Endothelial cell (in vitro differentiated cells): ENCODE data around the gene C19orf18. TPM values are rescaled to one million over a fixed set of nuclear protein-coding genes. Genes with fewer than 3 reads are reported as not detected.

Experiments used
- DNase-seq: peaks from one replicate; pipeline ENCODE4 v3.0.0; 2021; ENCODE audit warnings: low spot score
- H3K27ac Mint-ChIP-seq: one replicate; pipeline ENCODE4 v1.8.0; 2021; ENCODE audit warnings: mixed read lengths, inconsistent platforms; ENCODE audit not compliant: unreplicated experiment
- H3K27me3 Mint-ChIP-seq: one replicate; pipeline ENCODE4 v1.8.0; 2021; ENCODE audit warnings: mild to moderate bottlenecking, moderate library complexity, mixed read lengths, inconsistent platforms; ENCODE audit not compliant: unreplicated experiment
- H3K36me3 Mint-ChIP-seq: one replicate; pipeline ENCODE4 v1.8.0; 2021; ENCODE audit warnings: mild to moderate bottlenecking, low read depth, mixed read lengths, inconsistent platforms; ENCODE audit not compliant: unreplicated experiment
- H3K4me1 Mint-ChIP-seq: one replicate; pipeline ENCODE4 v1.8.0; 2021; ENCODE audit warnings: mild to moderate bottlenecking, mixed read lengths, inconsistent platforms; ENCODE audit not compliant: unreplicated experiment
- H3K4me3 Mint-ChIP-seq: one replicate; pipeline ENCODE4 v1.8.0; 2021; ENCODE audit warnings: mild to moderate bottlenecking, mixed read lengths, inconsistent platforms; ENCODE audit not compliant: unreplicated experiment
- H3K9me3 Mint-ChIP-seq: one replicate; pipeline ENCODE4 v1.8.0; 2021; ENCODE audit warnings: mixed read lengths, inconsistent platforms; ENCODE audit not compliant: unreplicated experiment
- CTCF ChIP-seq: fragments of 200-600 bp; sonication (generic); IDR thresholded peaks from one replicate; pipeline ENCODE4 v1.5.0; 2021; ENCODE audit warnings: antibody characterized with exemption; ENCODE audit not compliant: unreplicated experiment
- total RNA-seq: library from RNA; stranded (reverse); fragmentation: NEBNext Ultra II Directional; extraction: Animal tissue kit (Norgen Biotek cat#: 25700); gene quantifications from one replicate; pipeline ENCODE4 v1.2.1, GENCODE V29; 2021; ENCODE audit not compliant: unreplicated experiment

The C19orf18 gene
- total RNA-seq, 1 donor from 2014 or later = 1.8 TPM

DNA sequence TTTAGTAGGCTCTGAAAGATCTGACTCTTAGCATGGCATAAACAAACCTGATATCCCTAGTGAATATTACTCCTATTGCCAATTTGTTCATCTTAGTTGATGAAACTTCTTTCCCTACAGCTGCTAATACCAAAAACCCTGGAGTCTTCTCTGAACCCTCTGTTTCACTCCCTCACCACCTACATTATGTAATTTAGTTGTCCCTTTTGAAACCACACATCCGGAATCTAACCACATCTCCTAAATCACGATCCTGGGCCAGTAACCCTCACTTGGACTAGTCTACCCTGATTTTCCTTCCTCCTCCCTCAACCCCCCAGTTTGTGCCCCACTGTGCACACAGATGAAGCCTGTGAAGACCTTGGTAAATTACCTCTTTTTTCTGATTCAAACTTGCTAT, 28.0 kb downstream of the C19orf18 start:
- Mint-ChIP-seq H3K36me3 (peaks cover 52% of the 10 kb centered on the region), H3K9me3 (peaks cover 24% of the 10 kb centered on the region), H3K4me1 (peaks cover 10% of the 10 kb centered on the region), H3K27me3 (peaks cover 17% of the 10 kb centered on the region), H3K27ac (peak overlapping the region; percentile 39), H3K4me3 (peak overlapping the region; percentile 88)
- DNase-seq = no peak
- TF ChIP-seq CTCF = no peak

DNA sequence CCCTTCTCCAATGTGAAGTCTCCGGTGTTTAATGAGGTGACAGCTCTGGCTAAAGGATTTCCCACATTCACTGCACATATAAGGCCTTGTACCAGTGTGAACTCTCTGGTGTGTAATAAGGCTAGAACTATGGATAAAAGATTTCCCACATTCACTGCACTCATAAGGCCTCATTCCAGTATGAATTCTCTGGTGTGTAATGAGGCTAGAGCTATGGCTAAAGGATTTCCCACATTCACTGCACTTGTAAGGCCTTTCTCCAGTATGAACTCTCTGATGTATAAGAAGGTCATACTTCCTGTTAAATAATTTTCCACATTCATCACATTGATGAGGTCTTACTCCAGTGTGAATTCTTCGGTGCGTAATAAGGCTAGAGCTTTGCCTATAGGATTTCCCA, 32.7 kb downstream of the C19orf18 start:
- Mint-ChIP-seq H3K4me1 (peaks cover 7% of the 10 kb centered on the region), H3K4me3 (peak overlapping the region; percentile 73), H3K36me3 (peaks cover 61% of the 10 kb centered on the region), H3K9me3 (peaks cover 14% of the 10 kb centered on the region), H3K27me3 (peaks cover 14% of the 10 kb centered on the region), H3K27ac (no peak overlapping the region)
- no peak for TF ChIP-seq CTCF
- DNase-seq = no peak

DNA sequence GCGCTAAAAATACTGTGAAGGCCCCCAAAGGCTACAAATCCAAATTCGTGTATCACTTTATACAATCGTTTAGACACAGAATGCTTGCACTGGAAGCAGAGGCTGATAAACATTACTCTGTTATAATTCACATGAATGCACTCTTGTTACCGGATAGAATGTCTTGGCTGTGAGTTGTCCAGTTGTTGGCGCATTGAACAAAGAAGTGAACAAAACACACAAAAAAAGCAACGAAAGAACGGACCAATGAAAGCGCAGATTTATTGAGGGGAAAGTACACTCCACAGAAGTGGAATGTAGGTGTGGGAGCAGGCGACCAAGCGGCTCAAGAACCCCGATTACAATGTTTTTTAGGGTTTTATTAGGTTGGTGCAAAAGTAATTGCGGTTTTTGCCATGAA, 38.6 kb downstream of the C19orf18 start:
- Mint-ChIP-seq H3K27ac (no peak overlapping the region), H3K9me3 (no peaks in the 10 kb centered on the region), H3K4me1 (peaks cover 11% of the 10 kb centered on the region), H3K36me3 (peaks cover 37% of the 10 kb centered on the region), H3K27me3 (no peaks in the 10 kb centered on the region), H3K4me3 (peak overlapping the region; percentile 98)
- no peak for DNase-seq
- no peak for TF ChIP-seq CTCF

DNA sequence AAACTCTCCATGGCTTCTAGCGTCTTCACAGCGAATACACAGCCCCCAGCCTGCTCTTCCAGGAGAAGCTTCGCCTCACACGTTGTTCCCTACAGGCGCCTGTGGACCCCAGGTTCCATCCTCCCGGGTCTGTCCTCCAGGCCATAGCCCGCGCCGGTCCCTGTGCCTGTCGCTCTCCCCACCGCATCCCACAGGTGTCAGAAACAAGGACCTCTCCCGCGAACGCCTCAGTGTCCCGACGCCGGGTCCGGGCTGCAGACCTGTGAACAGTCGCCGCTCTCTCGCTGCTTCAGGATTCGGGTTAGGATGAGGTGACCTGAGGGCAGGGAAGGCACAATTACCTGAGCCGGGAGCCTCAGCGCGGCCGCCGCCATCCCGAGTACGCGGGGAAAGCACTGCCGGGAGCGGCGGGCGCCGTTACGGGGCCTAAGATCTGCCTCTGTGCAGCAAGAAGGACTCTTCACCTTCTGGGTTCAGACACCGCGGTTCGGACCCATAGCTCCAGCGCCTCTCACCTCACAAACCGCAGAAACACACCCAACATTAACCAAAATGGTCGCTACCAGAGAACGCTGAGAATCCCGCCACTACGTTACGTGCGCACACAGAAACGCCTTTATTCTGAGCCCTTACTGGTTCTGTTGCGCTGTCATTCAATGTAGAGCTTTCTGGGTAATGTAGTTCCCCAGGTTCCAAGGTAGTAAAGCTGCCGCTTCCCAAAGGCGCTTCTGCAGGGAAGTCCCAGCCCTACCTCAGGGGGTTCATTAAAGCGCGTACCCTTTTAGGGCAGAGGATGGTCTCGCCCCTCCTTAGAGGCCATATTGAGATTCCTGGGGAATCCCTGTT, 39.3 kb downstream of the C19orf18 start, which contains the start of gene ZNF418:
TSS of gene ZNF418 (minus strand) at position 583 of the 846 bp plus-strand sequence. CDS start 1,580 bp downstream, outside the sequence.
- Mint-ChIP-seq H3K36me3 (peaks cover 40% of the 10 kb centered on the region), H3K9me3 (no peaks in the 10 kb centered on the region), H3K4me3 (peak within 1 kb of the TSS; percentile 98), H3K4me1 (peaks cover 11% of the 10 kb centered on the region), H3K27ac (peak within 1 kb of the TSS; percentile 61), H3K27me3 (no peaks in the 10 kb centered on the region)
- DNase-seq = peak; percentile 65
- no peak for TF ChIP-seq CTCF

DNA sequence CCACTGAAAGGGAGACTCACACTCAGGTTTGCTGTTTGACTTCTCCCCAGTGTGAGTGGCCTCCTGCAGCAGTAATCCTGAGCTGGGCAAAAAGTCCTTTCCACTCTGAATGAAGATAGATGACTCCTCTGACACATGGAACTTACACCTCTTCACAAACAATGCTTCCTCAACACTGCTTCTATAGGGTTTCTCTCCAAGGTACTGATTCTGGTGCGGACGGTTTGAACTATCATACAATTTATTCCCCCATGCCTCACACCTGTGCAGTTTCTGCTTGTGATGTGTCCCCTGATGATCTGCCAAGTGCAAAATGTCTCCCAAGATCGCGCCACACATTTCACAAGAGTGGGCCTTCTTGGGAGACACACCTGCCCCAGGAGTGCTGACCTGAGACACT, 46.7 kb downstream of the C19orf18 start:
- peaks cover 69% of the 10 kb centered on the region for H3K36me3 Mint-ChIP-seq
- peaks cover 2% of the 10 kb centered on the region for H3K27me3 Mint-ChIP-seq
- H3K4me1 Mint-ChIP-seq = no peaks in the 10 kb centered on the region
- TF ChIP-seq CTCF = no peak
- no peak for DNase-seq
- H3K9me3 Mint-ChIP-seq = peaks cover 18% of the 10 kb centered on the region
- no peak overlapping the region for H3K27ac Mint-ChIP-seq
- H3K4me3 Mint-ChIP-seq = peak overlapping the region; percentile 78
